ENCODE results near the gene POLD4.

GRCh38 chr11:67357831-67358670 lies 4.7 kb upstream of the POLD4 start:
- no peak for TF ChIP-seq CTCF (IDR thresholded peaks at IDR 0.05)
- TF ChIP-seq REST (IDR thresholded peaks at IDR 0.05; ENCODE audit: insufficient read depth in 1 of 2, low read depth in 2 of 2, low read length in 1 of 2) = no peak
- TF ChIP-seq POLR2AphosphoS5 (IDR thresholded peaks at IDR 0.05; ENCODE audit: low read depth, low read length) = no peak
- TF ChIP-seq TCF7L2 (IDR thresholded peaks at IDR 0.05; ENCODE audit: low read depth, low read length) = no peak
